ENCODE measurements around the gene LRRC34.

Gene LRRC34

DNA sequence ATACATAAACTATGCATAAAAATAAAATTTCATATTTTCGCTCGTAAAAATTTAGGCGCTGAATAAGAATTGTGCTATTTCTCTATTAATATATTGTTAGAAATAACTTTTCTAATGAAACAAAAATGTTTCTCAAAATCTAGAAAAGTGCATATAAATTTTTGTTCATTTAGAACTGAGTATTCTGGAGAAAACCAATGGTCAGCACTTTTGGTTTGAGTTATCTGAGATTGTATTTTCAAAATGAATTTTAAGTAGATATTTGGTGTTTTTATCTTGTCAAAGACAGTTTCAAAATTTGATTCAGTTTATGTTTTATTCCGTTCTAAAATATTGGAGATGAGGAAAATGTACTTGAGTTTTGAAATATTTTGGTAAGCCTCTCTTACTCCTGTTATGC, 25.6 kb downstream of the LRRC34 start:
- no peak for TF ChIP-seq CTCF (IDR thresholded peaks at IDR 0.05; ENCODE audit: low read depth, low read length, missing control alignments)
- no peak overlapping the region for H3K4me3 ChIP-seq (ENCODE audit: low read depth, low read length)
- no peak for DNase-seq (ENCODE audit: low read depth)
- in situ Hi-C loops (cut with HindIII; ENCODE audit: low sequenced_read_pairs): no loop called here

DNA sequence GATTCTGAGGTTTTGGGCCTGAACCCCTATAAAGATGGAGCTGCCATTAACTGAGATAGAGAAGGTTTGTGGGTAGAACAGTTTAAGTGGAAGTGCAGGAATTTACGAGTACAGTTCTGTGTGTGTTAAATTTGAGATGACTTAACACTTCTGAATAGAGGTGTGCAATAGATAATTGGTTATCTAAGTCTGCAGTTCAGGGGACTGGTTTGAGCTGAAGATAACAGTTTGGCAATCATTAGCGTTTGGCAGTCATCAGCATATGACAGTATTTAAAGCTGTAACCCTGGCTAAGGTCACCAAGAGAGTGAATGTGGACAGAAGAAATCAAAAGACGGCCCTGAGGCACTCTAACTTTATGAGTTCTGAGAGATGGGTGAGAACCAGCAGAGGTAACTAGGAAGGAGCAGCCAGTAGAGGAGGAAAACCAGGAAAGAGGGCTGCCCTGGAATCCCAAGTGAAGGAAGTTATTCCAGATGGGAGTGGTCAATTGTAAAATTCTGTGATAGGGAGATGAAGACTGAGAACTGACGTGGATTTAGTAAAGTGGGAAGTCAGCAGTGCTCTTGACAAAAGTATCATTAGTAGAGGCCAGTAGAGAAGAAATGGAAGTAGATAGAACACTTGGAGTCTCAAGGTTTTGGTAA, 31.4 kb downstream of the LRRC34 start:
- DNase-seq (ENCODE audit: low read depth): no peak
- no peak for TF ChIP-seq CTCF (IDR thresholded peaks at IDR 0.05; ENCODE audit: low read depth, low read length, missing control alignments)
- no peak overlapping the region for H3K4me3 ChIP-seq (ENCODE audit: low read depth, low read length)
- in situ Hi-C loops (cut with HindIII; ENCODE audit: low sequenced_read_pairs): no loop called here

DNA sequence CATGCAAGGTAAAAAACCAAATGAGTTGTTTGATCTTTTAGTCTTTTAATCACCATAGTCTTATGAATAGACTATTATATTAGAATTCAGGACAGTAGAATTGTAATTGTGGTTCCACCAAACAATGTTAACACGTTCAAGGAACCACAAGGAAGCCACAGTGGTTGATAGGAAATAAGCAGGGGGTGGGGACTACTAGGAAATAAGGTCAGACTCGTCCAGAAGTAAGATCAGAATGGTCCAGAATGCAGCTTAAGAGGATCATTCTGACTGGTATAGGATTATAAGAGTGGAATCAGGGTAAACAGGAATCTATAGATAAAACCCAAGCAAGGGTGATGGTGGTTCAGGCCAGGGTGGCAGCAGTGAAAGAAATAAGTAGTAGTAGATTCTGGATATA, 32.0 kb downstream of the LRRC34 start:
- no peak overlapping the region for H3K4me3 ChIP-seq (ENCODE audit: low read depth, low read length)
- no peak for DNase-seq (ENCODE audit: low read depth)
- in situ Hi-C loops (cut with HindIII; ENCODE audit: low sequenced_read_pairs): no loop called here
- TF ChIP-seq CTCF (IDR thresholded peaks at IDR 0.05; ENCODE audit: low read depth, low read length, missing control alignments): no peak

DNA sequence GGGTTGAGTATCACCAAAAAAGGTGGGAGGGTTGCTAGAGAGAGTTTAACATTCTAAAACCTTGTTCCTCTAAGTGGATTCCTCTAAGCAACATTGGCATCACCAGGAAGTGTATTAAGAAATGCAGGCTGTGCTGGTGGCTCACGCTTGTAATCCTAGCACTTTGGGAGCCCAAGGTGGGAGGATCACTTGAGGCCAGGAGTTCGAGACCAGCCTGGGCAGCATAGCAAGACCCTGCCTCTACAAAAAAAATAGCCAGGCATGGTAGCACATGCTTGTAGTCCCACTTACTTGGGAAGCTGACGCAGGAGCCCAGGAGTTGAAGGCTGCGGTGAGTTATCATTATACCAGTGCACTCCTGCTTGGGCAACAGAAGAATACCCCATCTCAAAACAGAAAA, 34.9 kb downstream of the LRRC34 start:
- TF ChIP-seq CTCF (IDR thresholded peaks at IDR 0.05; ENCODE audit: low read depth, low read length, missing control alignments): no peak
- H3K4me3 ChIP-seq (ENCODE audit: low read depth, low read length): no peak overlapping the region
- in situ Hi-C loops (cut with HindIII; ENCODE audit: low sequenced_read_pairs): no loop called here
- no peak for DNase-seq (ENCODE audit: low read depth)

DNA sequence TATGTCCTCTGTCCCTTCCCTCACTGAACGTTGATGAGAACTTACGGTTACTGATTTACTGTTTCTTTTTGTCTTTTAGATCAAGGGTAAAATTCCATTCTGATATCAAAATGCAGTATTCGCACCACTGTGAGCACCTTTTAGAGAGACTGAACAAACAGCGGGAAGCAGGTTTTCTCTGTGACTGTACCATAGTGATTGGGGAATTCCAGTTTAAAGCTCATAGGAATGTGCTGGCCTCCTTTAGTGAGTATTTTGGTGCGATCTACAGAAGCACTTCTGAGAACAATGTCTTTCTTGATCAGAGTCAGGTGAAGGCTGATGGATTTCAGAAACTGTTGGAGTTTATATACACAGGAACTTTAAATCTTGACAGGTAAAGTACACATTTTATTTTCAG, 38.5 kb downstream of the LRRC34 start:
- no peak for DNase-seq (ENCODE audit: low read depth)
- TF ChIP-seq CTCF (IDR thresholded peaks at IDR 0.05; ENCODE audit: low read depth, low read length, missing control alignments): no peak
- in situ Hi-C loops (cut with HindIII; ENCODE audit: low sequenced_read_pairs): no loop called here
- peak overlapping the region; percentile 98 for H3K4me3 ChIP-seq (ENCODE audit: low read depth, low read length)

DNA sequence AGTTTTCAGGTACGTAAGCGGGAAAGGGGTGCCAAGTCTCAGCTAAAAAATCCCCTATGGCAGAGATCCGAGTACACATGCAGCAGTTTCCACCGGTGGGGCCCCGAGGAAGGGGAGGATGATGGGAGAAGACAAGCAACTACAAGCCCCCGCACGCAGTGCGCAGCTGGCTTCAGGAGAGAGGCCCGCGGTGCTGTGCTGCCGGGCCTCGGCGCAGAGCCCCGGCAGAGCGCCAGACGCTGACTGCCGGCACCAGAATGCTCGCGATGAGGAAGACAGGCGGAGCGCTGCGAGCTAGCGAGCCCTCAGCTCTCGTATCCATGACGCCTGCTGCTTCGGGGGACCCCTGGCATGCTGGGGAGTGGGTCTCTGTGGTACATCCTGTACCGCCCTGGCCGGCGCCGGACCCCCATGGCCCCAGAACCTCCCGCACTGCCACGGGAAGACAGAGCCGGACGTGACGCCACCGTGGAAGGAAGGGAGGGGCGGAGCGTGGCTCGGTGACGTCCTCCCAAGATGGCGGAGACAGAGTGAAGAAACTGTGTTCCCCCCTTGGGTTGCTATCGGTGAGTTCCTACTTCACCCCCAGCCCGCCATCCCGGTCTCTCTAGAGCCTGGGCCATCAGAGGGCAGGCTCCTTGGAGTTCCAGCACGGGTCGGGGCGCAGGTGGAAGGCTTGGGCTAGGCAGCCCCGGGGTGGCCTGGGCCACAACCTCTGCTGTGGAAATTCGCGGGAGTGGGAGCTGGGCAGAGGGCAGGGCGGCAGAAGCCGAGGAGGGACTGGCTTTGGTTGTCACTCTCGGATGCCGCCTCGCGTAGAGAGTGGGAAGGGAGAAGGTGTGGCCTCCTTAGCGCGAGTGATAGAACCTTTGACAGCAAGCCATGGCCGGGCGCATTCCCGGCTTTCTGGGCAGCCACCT, 39.5 kb downstream of the LRRC34 start, which contains the start of gene MYNN:
Gene MYNN (plus strand): TSS at position 500 of the 920 bp plus-strand sequence. CDS start 900 bp downstream, outside the sequence.
- in situ Hi-C loops (cut with HindIII; ENCODE audit: low sequenced_read_pairs): no loop called here
- TF ChIP-seq CTCF (IDR thresholded peaks at IDR 0.05; ENCODE audit: low read depth, low read length, missing control alignments): no peak
- DNase-seq (ENCODE audit: low read depth): peak; percentile 75
- H3K4me3 ChIP-seq (ENCODE audit: low read depth, low read length): peak within 1 kb of the TSS; percentile 98
